ENCODE results near the gene MTUS2.

The MTUS2 gene

DNA sequence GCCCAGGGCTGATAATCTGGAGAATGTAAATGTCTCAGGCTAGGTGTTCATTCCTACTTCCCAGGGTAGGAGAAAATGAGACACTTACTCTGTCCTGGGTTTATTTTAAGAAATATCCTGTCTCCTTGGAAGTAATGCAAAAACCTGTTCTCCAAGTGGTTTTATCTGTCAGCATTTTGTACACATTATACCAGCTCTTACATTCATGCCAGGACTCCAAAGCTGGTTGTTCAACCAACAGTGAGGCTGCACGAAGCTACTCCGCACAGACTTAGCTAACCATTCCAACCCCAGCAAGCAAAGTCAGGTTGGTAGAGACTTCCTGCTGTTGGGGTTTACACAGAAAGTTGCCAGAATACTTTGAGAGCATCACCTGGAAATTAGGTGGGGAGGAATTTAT, 719.7 kb downstream of the MTUS2 start:
- TF ChIP-seq CTCF (IDR thresholded peaks at IDR 0.05; ENCODE audit: low read depth, low read length, missing control alignments), result no peak
- no peak overlapping the region for H3K4me3 ChIP-seq (replicated peaks; ENCODE audit: low read depth, low read length)
- no peak for DNase-seq (ENCODE audit: extremely low read depth, low read depth)

DNA sequence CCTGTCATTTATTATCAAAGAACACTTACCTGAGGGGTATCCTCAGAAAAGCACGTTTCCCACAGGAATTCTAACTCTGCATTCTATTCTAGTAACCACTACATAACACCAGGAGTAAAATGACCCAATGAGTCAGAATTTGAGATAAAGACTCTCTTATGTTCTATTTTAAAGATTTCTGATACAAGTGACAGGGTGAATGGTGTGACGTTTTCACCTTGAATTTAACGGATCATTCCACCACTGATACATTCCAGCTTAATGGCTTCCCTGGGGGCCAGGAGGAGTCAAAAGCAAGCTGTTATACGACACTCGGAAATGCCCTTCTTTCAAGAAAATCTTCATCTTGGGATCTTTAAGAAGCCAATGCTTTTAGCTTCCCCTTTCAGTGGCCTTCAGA, 720.2 kb downstream of the MTUS2 start:
- no peak overlapping the region for H3K4me3 ChIP-seq (replicated peaks; ENCODE audit: low read depth, low read length)
- no peak for TF ChIP-seq CTCF (IDR thresholded peaks at IDR 0.05; ENCODE audit: low read depth, low read length, missing control alignments)
- DNase-seq (ENCODE audit: extremely low read depth, low read depth), result no peak

DNA sequence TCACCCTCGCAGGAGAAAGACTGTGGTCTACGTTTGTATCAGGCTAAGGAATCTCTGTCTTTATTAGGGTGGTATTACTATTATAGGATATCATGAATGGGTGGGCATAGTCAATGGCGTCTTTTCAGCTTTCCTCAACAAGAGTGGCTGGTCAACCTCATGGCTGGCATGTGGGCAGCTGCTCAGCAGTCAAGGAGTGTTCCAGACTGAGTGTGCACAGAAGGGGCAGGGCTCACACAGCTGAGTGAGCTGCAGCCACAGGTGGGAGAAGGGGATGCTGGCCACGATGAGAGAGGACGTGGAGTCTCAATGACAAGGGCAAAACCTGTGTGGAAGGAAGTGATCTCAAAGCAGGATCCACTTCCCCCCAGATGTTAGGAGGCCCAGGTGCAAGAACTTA, 720.7 kb downstream of the MTUS2 start:
- TF ChIP-seq CTCF (IDR thresholded peaks at IDR 0.05; ENCODE audit: low read depth, low read length, missing control alignments), result no peak
- no peak overlapping the region for H3K4me3 ChIP-seq (replicated peaks; ENCODE audit: low read depth, low read length)
- DNase-seq (ENCODE audit: extremely low read depth, low read depth), result no peak

DNA sequence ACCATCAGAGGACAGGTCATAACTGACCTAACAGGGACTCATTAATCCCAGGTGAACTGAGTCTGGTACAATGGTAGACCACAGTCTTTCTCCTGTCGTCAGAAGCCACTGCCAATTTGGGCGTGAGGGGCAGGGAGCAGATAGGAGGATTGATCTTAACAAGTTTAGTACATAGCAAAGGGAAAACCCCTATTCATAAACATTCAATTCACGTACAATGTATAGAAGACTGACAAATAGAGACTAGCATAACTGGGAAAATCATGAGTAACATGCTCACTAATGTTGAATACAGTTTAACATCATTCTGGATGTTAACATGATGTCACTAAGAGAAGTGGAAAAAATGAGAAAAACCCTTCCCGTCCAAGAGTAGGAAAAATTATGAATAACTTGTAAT, 721.3 kb downstream of the MTUS2 start:
- no peak for DNase-seq (ENCODE audit: extremely low read depth, low read depth)
- no peak overlapping the region for H3K4me3 ChIP-seq (replicated peaks; ENCODE audit: low read depth, low read length)
- no peak for TF ChIP-seq CTCF (IDR thresholded peaks at IDR 0.05; ENCODE audit: low read depth, low read length, missing control alignments)

- TF ChIP-seq CTCF (IDR thresholded peaks at IDR 0.05; ENCODE audit: low read depth, low read length, missing control alignments), result no peak
- H3K4me3 ChIP-seq (replicated peaks; ENCODE audit: low read depth, low read length), result no peak overlapping the region
- DNase-seq (ENCODE audit: extremely low read depth, low read depth), result no peak
Observed at GRCh38 chr13:29542381-29542780, 722.2 kb downstream of the MTUS2 start.

DNA sequence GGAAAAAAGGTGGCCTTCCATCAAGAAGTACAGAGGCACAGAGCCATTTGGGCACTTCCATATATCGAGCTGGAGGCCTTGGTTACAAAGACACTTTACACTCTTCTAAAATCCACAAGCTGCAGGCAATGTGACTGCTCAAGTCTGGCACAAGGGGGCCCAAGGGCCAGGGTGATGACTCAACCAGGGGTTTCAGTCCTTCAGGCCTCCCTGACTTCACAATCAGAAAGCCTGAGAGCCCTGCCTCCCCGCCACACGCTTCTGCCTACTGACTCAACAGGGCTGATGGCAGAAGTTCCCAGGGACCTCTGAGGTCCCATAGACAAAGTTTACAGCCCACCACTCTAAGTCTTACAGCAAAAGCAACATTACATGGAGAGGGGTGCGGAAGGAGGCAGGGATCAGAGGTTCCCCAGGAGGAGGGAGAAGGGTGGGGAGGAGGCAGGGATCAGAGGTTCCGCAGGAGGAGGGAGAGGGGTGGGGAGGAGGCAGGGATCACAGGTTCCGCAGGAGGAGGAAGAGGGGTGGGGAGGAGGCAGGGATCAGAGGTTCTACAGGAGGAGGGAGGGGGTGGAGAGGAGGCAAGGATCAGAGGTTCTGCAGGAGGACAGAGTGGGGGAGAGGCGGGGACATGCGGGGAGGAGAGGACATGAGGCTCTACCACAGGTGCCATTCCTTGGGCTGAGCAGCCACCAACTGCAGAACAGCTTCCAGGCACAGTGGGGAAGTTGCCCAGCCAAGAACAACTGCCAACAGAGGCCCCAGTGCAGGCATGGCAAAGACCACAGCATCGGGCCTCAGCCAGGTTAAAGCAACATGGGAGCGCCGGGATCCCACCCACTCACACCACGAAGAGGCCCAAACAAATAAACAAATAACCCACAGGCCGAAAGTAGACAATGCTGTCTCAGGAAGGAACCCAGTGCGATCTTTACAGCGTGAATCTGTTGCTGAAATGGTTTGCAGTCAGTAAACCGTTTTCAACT, 723.4 kb downstream of the MTUS2 start:
- no peak for DNase-seq (ENCODE audit: extremely low read depth, low read depth)
- H3K4me3 ChIP-seq (replicated peaks; ENCODE audit: low read depth, low read length), result no peak overlapping the region
- TF ChIP-seq CTCF (IDR thresholded peaks at IDR 0.05; ENCODE audit: low read depth, low read length, missing control alignments), result peak; percentile 5

All from HFF-Myc (cell line).